Body of pancreas (tissue), 4 donors: ENCODE measurements around the gene ATP4B. TPM values are rescaled to one million over a fixed set of nuclear protein-coding genes. Genes with fewer than 3 reads are reported as not detected.

ENCODE experiments used
- ATAC-seq: fragments of 150-250 bp; one replicate; pipeline ENCODE4 v1.9.1; 2016
- DNase-seq, 4 donors: peaks; one replicate each; pipeline ENCODE4 v3.0.0-alpha.2; 2019
- H3K27ac ChIP-seq, 4 donors: fragments of 200-600 bp; sonication (generic); 1 replicate in 3 of 4; 2 replicates in 1 of 4; pipeline versions ENCODE4 v1.5.1 to v1.6.1; 2016 to 2019; ENCODE audit warnings: mild to moderate bottlenecking in 1 of 4, mixed read lengths in 1 of 4, moderate library complexity in 1 of 4
- H3K27me3 ChIP-seq, 2 donors: fragments of 200-600 bp; sonication (generic); one replicate each; pipeline ENCODE4 v1.6.0; 2016; ENCODE audit warnings: mild to moderate bottlenecking in 1 of 2
- H3K36me3 ChIP-seq, 2 donors: fragments of 200-600 bp; sonication (generic); replicated peaks in 1 of 2; 2 replicates each; pipeline ENCODE4 v1.5.1; 2016; ENCODE audit warnings: low read depth in 2 of 2; ENCODE audit not compliant: insufficient read depth in 1 of 2
- H3K4me1 ChIP-seq: fragments of 200-600 bp; sonication (generic); one replicate; pipeline ENCODE4 v1.6.0; 2016
- H3K4me3 ChIP-seq, 2 donors: fragments of 200-600 bp; sonication (generic); 1 replicate in 1 of 2; 2 replicates in 1 of 2; pipeline ENCODE4 v1.5.1; 2016 to 2019
- H3K9me3 ChIP-seq, 3 donors: fragments of 200-600 bp; sonication (generic); 1 replicate in 2 of 3; 2 replicates in 1 of 3; pipeline ENCODE4 v1.5.1; 2016
- CTCF ChIP-seq, 7 experiments: fragments of 450-650 bp in 4 of 7; fragments of 200-600 bp in 3 of 7; sonication (generic) in 3 of 7; IDR thresholded peaks; one replicate each; pipeline ENCODE4 v1.5.1; 2016 to 2019; ENCODE audit warnings: antibody characterized with exemption in 7 of 7
- POLR2A ChIP-seq, 3 donors: fragments of 450-650 bp; IDR thresholded peaks; one replicate each; pipeline ENCODE4 v1.6.1; 2016; ENCODE audit warnings: antibody characterized with exemption in 3 of 3, mild to moderate bottlenecking in 2 of 3
- WGBS, 2 donors: methylation state at CpG; one replicate each; pipeline ENCODE4 v1.1.5; 2017; 5-methylcytosine and 5-hydroxymethylcytosine counted together
- intact Hi-C: fragments of 100-400 bp; cut with DNase I; formaldehyde crosslinking; loops from one replicate; pipeline ENCODE4 v1.15.1; 2023
- total RNA-seq, 2 donors: library from RNA; depleted of rRNA; stranded (reverse); fragments of >200 nt; gene quantifications; one replicate each; pipeline ENCODE4 v1.1.0, GENCODE V29; 2016

The ATP4B gene
- total RNA-seq, 2 donors from 2014 or later: not detected

GRCh38 chr13:113650731-113651148 lies 7.3 kb downstream of the ATP4B start:
- no peak overlapping the region for H3K4me3 ChIP-seq
- peaks cover 16% of the 10 kb centered on the region for H3K4me1 ChIP-seq
- no peaks in the 10 kb centered on the region for H3K9me3 ChIP-seq
- no peak for TF ChIP-seq POLR2A (IDR thresholded peaks at IDR 0.05)
- no peak for TF ChIP-seq CTCF (IDR thresholded peaks at IDR 0.05)
- ATAC-seq: no peak
- WGBS, 2 donors: 94 to 96% methylated on average over 16 of the region's 16 CpGs
- no peak overlapping the region for H3K27ac ChIP-seq
- H3K27me3 ChIP-seq: no peaks in the 10 kb centered on the region
- no peaks in the 10 kb centered on the region for H3K36me3 ChIP-seq
- intact Hi-C loops: no loop called here
- DNase-seq: peak in 2 of 4 donors; percentile 2 to 4

GRCh38 chr13:113650275-113650674 lies 7.7 kb downstream of the ATP4B start:
- peaks cover 16% of the 10 kb centered on the region for H3K4me1 ChIP-seq
- TF ChIP-seq POLR2A (IDR thresholded peaks at IDR 0.05) (no peak), CTCF (IDR thresholded peaks at IDR 0.05) (no peak)
- no peak for ATAC-seq
- DNase-seq: peak in 2 of 4 donors; percentile 2 to 5
- WGBS, 2 donors: 91 to 96% methylated on average over 15 of the region's 15 CpGs
- H3K36me3 ChIP-seq: no peaks in the 10 kb centered on the region
- no peaks in the 10 kb centered on the region for H3K27me3 ChIP-seq
- intact Hi-C loops: no loop called here
- no peaks in the 10 kb centered on the region for H3K9me3 ChIP-seq
- no peak overlapping the region for H3K4me3 ChIP-seq
- H3K27ac ChIP-seq: no peak overlapping the region

- TF ChIP-seq CTCF (IDR thresholded peaks at IDR 0.05) (no peak), POLR2A (IDR thresholded peaks at IDR 0.05) (no peak)
- ATAC-seq (no peak), DNase-seq (peak in 2 of 4 donors; percentile 2 to 6)
- Histone ChIP-seq H3K27ac (no peak overlapping the region), H3K9me3 (no peaks in the 10 kb centered on the region), H3K27me3 (no peaks in the 10 kb centered on the region), H3K4me1 (peaks cover 16% of the 10 kb centered on the region), H3K4me3 (no peak overlapping the region), H3K36me3 (no peaks in the 10 kb centered on the region)
- WGBS, 2 donors: 81 to 87% methylated on average over 16 to 17 of the region's 17 CpGs
- intact Hi-C loops: no loop called here
Observed at GRCh38 chr13:113649212-113649611, 8.8 kb downstream of the ATP4B start.

GRCh38 chr13:113648216-113648610 lies 9.8 kb downstream of the ATP4B start:
- peak overlapping the region in 3 of 4 donors; percentile 77 to 85 (median 85) for H3K27ac ChIP-seq
- 85% methylated on average over 12 to 13 of the region's 13 CpGs for WGBS, 2 donors

More at GRCh38 chr13:113648216-113648610, 9.8 kb downstream of the ATP4B start:
- H3K4me1 ChIP-seq: peaks cover 16% of the 10 kb centered on the region
- no peak for TF ChIP-seq CTCF (IDR thresholded peaks at IDR 0.05)
- no peak for TF ChIP-seq POLR2A (IDR thresholded peaks at IDR 0.05)
- H3K4me3 ChIP-seq: no peak overlapping the region
- H3K36me3 ChIP-seq: no peaks in the 10 kb centered on the region
- H3K9me3 ChIP-seq: no peaks in the 10 kb centered on the region
- ATAC-seq (no peak), DNase-seq (peak in 2 of 4 donors; percentile 4 to 10)
- intact Hi-C loops: no loop called here
- no peaks in the 10 kb centered on the region for H3K27me3 ChIP-seq
